IMR-90 (cell line): ENCODE measurements around the gene SURF4. TPM values are rescaled to one million over a fixed set of nuclear protein-coding genes. Genes with fewer than 3 reads are reported as not detected.

Source experiments
- ATAC-seq: fragments of 200-7000 bp; cut with Tn5 transposase; 2 replicates; pipeline ENCODE4 v1.9.1; 2020; ENCODE audit warnings: low read depth, mild to moderate bottlenecking, moderate library complexity
- BruUV-seq: library from RNA; stranded (reverse); fragments of 400-500 nt; replicated peaks from 2 replicates; lab custom pipeline; 2021; lab: Mats Ljungman, UMichigan
- CTCF ChIA-PET: fragments of 300-600 bp; formaldehyde crosslinking; extraction: SDS; loops from one replicate; lab custom pipeline; 2021; ENCODE audit warnings: antibody characterized with exemption; lab: Yijun Ruan, JAX
- POLR2A ChIA-PET: fragments of 300-600 bp; sonication (Branson Sonifier 250); formaldehyde crosslinking; loops from one replicate; lab custom pipeline; 2022; ENCODE audit warnings: antibody characterized with exemption; ENCODE audit not compliant: unreplicated experiment; lab: Charles Lee
- DNase-seq: peaks from one replicate; pipeline ENCODE4 v3.0.0; 2013
- H2AFZ ChIP-seq: replicated peaks from 2 replicates; pipeline ENCODE3; 2013; ENCODE audit warnings: low read length, mild to moderate bottlenecking; ENCODE audit not compliant: poor library complexity
- H2AK5ac ChIP-seq: 2 replicates; pipeline ENCODE4 v1.6.1; 2013; ENCODE audit warnings: low read depth, low read length, inconsistent platforms
- H2AK9ac ChIP-seq: replicated peaks from 2 replicates; pipeline ENCODE3; 2013; ENCODE audit warnings: mild to moderate bottlenecking, low read depth, low read length, moderate library complexity; ENCODE audit not compliant: poor library complexity
- H2BK120ac ChIP-seq: 2 replicates; pipeline ENCODE4 v1.6.1; 2013; ENCODE audit warnings: low read depth, low read length, inconsistent platforms
- H2BK15ac ChIP-seq: 3 replicates; pipeline ENCODE4 v1.6.1; 2013; ENCODE audit warnings: low read depth, low read length, inconsistent platforms
- H2BK20ac ChIP-seq: 2 replicates; pipeline ENCODE4 v1.6.1; 2013; ENCODE audit warnings: low read depth, mild to moderate bottlenecking, inconsistent platforms, low read length, moderate library complexity
- H2BK5ac ChIP-seq: 2 replicates; pipeline ENCODE4 v1.6.1; 2013; ENCODE audit warnings: mild to moderate bottlenecking, low read depth, low read length, inconsistent platforms; ENCODE audit not compliant: poor library complexity, severe bottlenecking
- H3K14ac ChIP-seq: replicated peaks from 2 replicates; pipeline ENCODE4 v1.6.1; 2013; ENCODE audit warnings: low read depth, low read length, inconsistent platforms
- H3K18ac ChIP-seq: 2 replicates; pipeline ENCODE4 v1.6.1; 2013; ENCODE audit warnings: low read depth, low read length, control low read depth
- H3K23ac ChIP-seq: 2 replicates; pipeline ENCODE4 v1.6.1; 2013; ENCODE audit warnings: low read depth, low read length, inconsistent platforms
- H3K27ac ChIP-seq: 2 replicates; pipeline ENCODE4 v1.5.1; 2013; ENCODE audit warnings: mild to moderate bottlenecking, control low read depth, low read length; ENCODE audit not compliant: insufficient read depth
- H3K27me3 ChIP-seq: 2 replicates; pipeline ENCODE4 v1.6.1; 2013; ENCODE audit warnings: low read length; ENCODE audit not compliant: control insufficient read depth, insufficient read depth
- H3K36me3 ChIP-seq: 2 replicates; pipeline ENCODE4 v1.6.1; 2013; ENCODE audit warnings: low read length, mixed read lengths; ENCODE audit not compliant: control insufficient read depth, insufficient read depth
- H3K4ac ChIP-seq: 2 replicates; pipeline ENCODE4 v1.6.1; 2013; ENCODE audit warnings: low read depth, low read length, inconsistent platforms
- H3K4me1 ChIP-seq: 2 replicates; pipeline ENCODE4 v1.6.1; 2013; ENCODE audit warnings: low read length, mixed read lengths; ENCODE audit not compliant: control insufficient read depth, insufficient read depth
- H3K4me2 ChIP-seq: 2 replicates; pipeline ENCODE4 v1.6.1; 2013; ENCODE audit warnings: low read depth, mild to moderate bottlenecking, control low read depth, low read length, moderate library complexity
- H3K4me3 ChIP-seq: 2 replicates; pipeline ENCODE4 v1.5.1; 2013; ENCODE audit warnings: low read depth, mild to moderate bottlenecking, control low read depth, low read length, moderate library complexity; ENCODE audit not compliant: insufficient read depth
- H3K56ac ChIP-seq: 2 replicates; pipeline ENCODE4 v1.6.1; 2013; ENCODE audit warnings: low read length, inconsistent platforms; ENCODE audit not compliant: insufficient read depth; ENCODE audit errors: extremely low read depth
- H3K79me1 ChIP-seq, 2 experiments: 2 replicates each; pipeline ENCODE4 v1.6.1; 2013; ENCODE audit warnings: low read length in 2 of 2, inconsistent platforms in 1 of 2, low read depth in 1 of 2
- H3K9ac ChIP-seq: 2 replicates; pipeline ENCODE4 v1.6.1; 2013; ENCODE audit warnings: low read depth, low read length, control low read depth
- H3K9me1 ChIP-seq: 2 replicates; pipeline ENCODE4 v1.6.1; 2013; ENCODE audit warnings: low read length, inconsistent platforms; ENCODE audit not compliant: insufficient read depth
- H3K9me3 ChIP-seq: 2 replicates; pipeline ENCODE4 v1.6.1; 2013; ENCODE audit warnings: low read length; ENCODE audit not compliant: control insufficient read depth, insufficient read depth
- H4K20me1 ChIP-seq: 2 replicates; pipeline ENCODE4 v1.6.1; 2013; ENCODE audit warnings: low read length, inconsistent platforms; ENCODE audit not compliant: insufficient read depth
- H4K5ac ChIP-seq: 2 replicates; pipeline ENCODE4 v1.6.1; 2013; ENCODE audit warnings: mild to moderate bottlenecking, low read depth, low read length, control low read depth
- H4K8ac ChIP-seq, 2 experiments: 2 replicates each; pipeline ENCODE4 v1.6.1; 2013; ENCODE audit warnings: low read depth in 2 of 2, low read length in 2 of 2, control low read depth in 1 of 2, inconsistent platforms in 1 of 2
- H4K91ac ChIP-seq: 2 replicates; pipeline ENCODE4 v1.6.1; 2013; ENCODE audit warnings: low read depth, low read length, inconsistent platforms; ENCODE audit not compliant: insufficient read depth
- FOS ChIP-seq: fragments of 150-350 bp; IDR thresholded peaks from 2 replicates; pipeline ENCODE4 v1.6.1; 2016; ENCODE audit warnings: low read depth, low read length
- MAFK ChIP-seq: IDR thresholded peaks from 2 replicates; pipeline ENCODE4 v1.6.1; 2012; ENCODE audit warnings: low read depth, low read length, improper control_type of control experiment
- MAZ ChIP-seq: IDR thresholded peaks from 2 replicates; pipeline ENCODE4 v1.6.1; 2012; ENCODE audit warnings: low read depth, mild to moderate bottlenecking, low read length, improper control_type of control experiment, moderate library complexity, borderline replicate concordance
- NFE2L2 ChIP-seq: fragments of 150-350 bp; IDR thresholded peaks from 2 replicates; pipeline ENCODE4 v1.6.1; 2016; ENCODE audit warnings: low read depth, mild to moderate bottlenecking, low read length
- POLR2A ChIP-seq: IDR thresholded peaks from 2 replicates; pipeline ENCODE4 v1.6.1; 2012; ENCODE audit warnings: mild to moderate bottlenecking, low read depth, low read length
- RCOR1 ChIP-seq: IDR thresholded peaks from 2 replicates; pipeline ENCODE4 v1.6.1; 2012; ENCODE audit warnings: mild to moderate bottlenecking, low read length, improper control_type of control experiment; ENCODE audit not compliant: insufficient replicate concordance
- RFX5 ChIP-seq: IDR thresholded peaks from 2 replicates; pipeline ENCODE4 v1.8.0; 2012; ENCODE audit warnings: low read depth, mild to moderate bottlenecking, low read length, moderate library complexity
- WGBS, 2 experiments: methylation state at CpG; one replicate each; pipeline versions ENCODE4 v1.1.5 to v1.1.7; 2013; ENCODE audit warnings: missing lambda C conversion rate in 2 of 2; ENCODE audit not compliant: insufficient read length in 1 of 2; ENCODE audit errors: extremely low coverage in 2 of 2; 5-methylcytosine and 5-hydroxymethylcytosine counted together
- dilution Hi-C: fragments of 300-500 bp; cut with HindIII; formaldehyde crosslinking; loops from one replicate; pipeline ENCODE4 v1.14.3; 2018; ENCODE audit warnings: low sequenced_read_pairs; ENCODE audit not compliant: unreplicated experiment
- in situ Hi-C: fragments of 300-500 bp; cut with MboI; formaldehyde crosslinking; loops from 3 replicates; pipeline ENCODE4 v1.14.3; 2019; ENCODE audit warnings: low sequenced_read_pairs, inconsistent platforms, mixed read lengths
- intact Hi-C: fragments of 100-400 bp; cut with micrococcal nuclease; formaldehyde crosslinking; loops from 2 replicates; pipeline ENCODE4 v1.10.0; 2022
- polyA plus RNA-seq, 3 experiments: library from polyadenylated mRNA; depleted of rRNA; stranded (reverse); fragments of >200 nt; gene quantifications; 2 replicates each; pipeline ENCODE4 v1.2.3, GENCODE V29; 2012; ENCODE audit warnings: low replicate concordance in 1 of 3
- total RNA-seq: library from RNA; depleted of rRNA; stranded (reverse); fragments of >200 nt; gene quantifications from 2 replicates; pipeline ENCODE4 v1.2.3, GENCODE V29; 2012
- TF ChIP-seq, protein P1 (sequence below): conservative IDR thresholded peaks from 2 replicates; pipeline ENCODE4 v1.5.1; 2012; ENCODE audit warnings: mild to moderate bottlenecking, low read depth, low read length, improper control_type of control experiment

Gene SURF4
- total and polyA plus RNA-seq, 2 of the 4 experiments (the other 2 are of a cell fraction) = 307 to 532 TPM

DNA sequence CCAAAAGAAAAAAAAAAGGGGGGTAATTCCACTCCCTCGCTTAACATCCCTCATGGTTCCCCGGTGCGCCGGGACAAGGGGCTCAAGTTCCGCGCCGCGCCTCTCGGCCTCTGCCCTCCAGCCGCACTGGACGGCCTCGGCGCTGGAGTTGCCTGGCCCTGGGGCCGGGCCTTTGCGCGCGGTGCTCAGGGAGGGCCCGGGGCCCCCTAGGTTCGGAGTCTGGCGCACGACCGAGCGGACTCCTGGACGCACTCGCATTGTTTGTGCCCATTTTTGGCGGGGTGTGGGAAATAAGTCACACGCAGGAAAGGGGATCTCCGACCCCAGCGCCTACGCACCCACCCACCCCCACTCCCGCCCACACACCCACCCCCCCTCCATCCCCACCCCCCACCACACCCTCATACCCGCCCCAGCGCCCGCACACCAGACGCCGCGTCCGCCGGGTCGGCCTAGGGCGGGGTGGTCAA is 28.3 kb downstream of the SURF4 start:
- Histone ChIP-seq H4K5ac (no peak overlapping the region), H2BK120ac (peak overlapping the region; percentile 36; the same call in 1 of the 2 replicates), H3K4me2 (peak overlapping the region; percentile 89), H4K91ac (peak overlapping the region; percentile 73; the same call in 1 of the 2 replicates), H2BK15ac (no peak overlapping the region), H3K9ac (peak overlapping the region; percentile 75), H3K9me1 (peaks cover 6% of the 10 kb centered on the region; the same call in 1 of the 2 replicates), H2BK5ac (peak overlapping the region; percentile 47), H3K18ac (no peak overlapping the region; the same call in 1 of the 2 replicates), H3K36me3 (peaks cover 66% of the 10 kb centered on the region), H3K14ac (peak overlapping the region; percentile 78; the same call in 1 of the 2 replicates), H2AFZ (peak overlapping the region; percentile 84), H2AK5ac (peak overlapping the region; percentile 62), H3K56ac (peak overlapping the region; percentile 61; the same call in 1 of the 2 replicates), H4K20me1 (peaks cover 51% of the 10 kb centered on the region), H2AK9ac (peak overlapping the region; percentile 99), H3K4ac (peak overlapping the region; percentile 92), H4K8ac (peak overlapping the region; percentile 29 to 72; a peak in 3 of 4 replicates), H3K4me3 (peak overlapping the region; percentile 74), H3K27me3 (no peaks in the 10 kb centered on the region), H3K4me1 (peaks cover 16% of the 10 kb centered on the region), H3K9me3 (no peaks in the 10 kb centered on the region), H3K79me1 (peaks cover 25 to 72% of the 10 kb centered on the region in 2 experiments), H3K23ac (peak overlapping the region; percentile 65; the same call in 1 of the 2 replicates), H2BK20ac (no peak overlapping the region), H3K27ac (peak overlapping the region; percentile 75)
- ChIA-PET POLR2A (interaction anchor here (0.6 to 1.1 kb wide), 3 partner anchors 10 to 699 kb away, joined by 3 to 7 read pairs (median 6); no protein-coding TSS in a partner anchor), CTCF (no interaction called here)
- in situ Hi-C loops = no loop called here
- BruUV-seq = no TSS peak
- DNase-seq = no peak
- intact Hi-C loops = no loop called here
- ATAC-seq = peak; percentile 45
- no CpG with 5 or more reads among the region's 41 CpGs for WGBS, 2 experiments
- TF ChIP-seq MAZ = no peak
- TF ChIP-seq RFX5 = no peak
- no peak for TF ChIP-seq MAFK
- TF ChIP-seq, protein P1, sequence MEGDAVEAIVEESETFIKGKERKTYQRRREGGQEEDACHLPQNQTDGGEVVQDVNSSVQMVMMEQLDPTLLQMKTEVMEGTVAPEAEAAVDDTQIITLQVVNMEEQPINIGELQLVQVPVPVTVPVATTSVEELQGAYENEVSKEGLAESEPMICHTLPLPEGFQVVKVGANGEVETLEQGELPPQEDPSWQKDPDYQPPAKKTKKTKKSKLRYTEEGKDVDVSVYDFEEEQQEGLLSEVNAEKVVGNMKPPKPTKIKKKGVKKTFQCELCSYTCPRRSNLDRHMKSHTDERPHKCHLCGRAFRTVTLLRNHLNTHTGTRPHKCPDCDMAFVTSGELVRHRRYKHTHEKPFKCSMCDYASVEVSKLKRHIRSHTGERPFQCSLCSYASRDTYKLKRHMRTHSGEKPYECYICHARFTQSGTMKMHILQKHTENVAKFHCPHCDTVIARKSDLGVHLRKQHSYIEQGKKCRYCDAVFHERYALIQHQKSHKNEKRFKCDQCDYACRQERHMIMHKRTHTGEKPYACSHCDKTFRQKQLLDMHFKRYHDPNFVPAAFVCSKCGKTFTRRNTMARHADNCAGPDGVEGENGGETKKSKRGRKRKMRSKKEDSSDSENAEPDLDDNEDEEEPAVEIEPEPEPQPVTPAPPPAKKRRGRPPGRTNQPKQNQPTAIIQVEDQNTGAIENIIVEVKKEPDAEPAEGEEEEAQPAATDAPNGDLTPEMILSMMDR = no peak
- no peak for TF ChIP-seq POLR2A
- no peak for TF ChIP-seq RCOR1
- TF ChIP-seq FOS = no peak
- no peak for TF ChIP-seq NFE2L2
- dilution Hi-C loops = no loop called here
